GM12878 (cell line): ENCODE measurements around the gene CD248. TPM values are rescaled to one million over a fixed set of nuclear protein-coding genes. Genes with fewer than 3 reads are reported as not detected.

ENCODE experiments used
- CREB1 ChIP-seq: IDR thresholded peaks from 2 replicates; pipeline ENCODE4 v1.6.1; 2012; ENCODE audit warnings: low read depth, mild to moderate bottlenecking, inconsistent platforms
- E4F1 ChIP-seq: fragments of 450-650 bp; IDR thresholded peaks from 2 replicates; pipeline ENCODE4 v1.6.1; 2018; ENCODE audit warnings: borderline replicate concordance, mild to moderate bottlenecking; ENCODE audit not compliant: partially characterized antibody
- EGR1 ChIP-seq, 2 experiments: IDR thresholded peaks; 1 replicate in 1 of 2; 2 replicates in 1 of 2; pipeline ENCODE4 v1.6.1; 2011 to 2012; ENCODE audit warnings: low read depth in 2 of 2, low read length in 2 of 2, borderline replicate concordance in 1 of 2, mild to moderate bottlenecking in 1 of 2, moderate library complexity in 1 of 2
- GATAD2B ChIP-seq: fragments of 450-650 bp; conservative IDR thresholded peaks from 2 replicates; pipeline ENCODE4 v1.6.1; 2017; ENCODE audit warnings: low read depth, mild to moderate bottlenecking, moderate library complexity
- HDAC6 ChIP-seq: fragments of 200-600 bp; sonication (generic); IDR thresholded peaks from one replicate; pipeline ENCODE4 v1.8.0; 2017; ENCODE audit warnings: antibody characterized with exemption; ENCODE audit not compliant: unreplicated experiment
- IKZF2 ChIP-seq, 2 experiments: fragments of 450-650 bp; IDR thresholded peaks; 2 replicates each; pipeline ENCODE4 v1.6.1; 2017; ENCODE audit warnings: mild to moderate bottlenecking in 2 of 2, moderate library complexity in 2 of 2
- IRF3 ChIP-seq: fragments of 450-650 bp; IDR thresholded peaks from 2 replicates; pipeline ENCODE4 v1.6.1; 2014; ENCODE audit warnings: mild to moderate bottlenecking
- IRF4 ChIP-seq: IDR thresholded peaks from 2 replicates; pipeline ENCODE4 v1.6.1; 2011; ENCODE audit warnings: low read depth, low read length
- JUND ChIP-seq: IDR thresholded peaks from 2 replicates; pipeline ENCODE4 v1.6.1; 2012; ENCODE audit warnings: low read depth, mild to moderate bottlenecking, low read length, improper control_type of control experiment, moderate library complexity
- LARP7 ChIP-seq: fragments of 450-650 bp; IDR thresholded peaks from 2 replicates; pipeline ENCODE4 v1.6.1; 2017; ENCODE audit warnings: mild to moderate bottlenecking
- MEF2B ChIP-seq: fragments of 450-650 bp; IDR thresholded peaks from 2 replicates; pipeline ENCODE4 v1.6.1; 2018; ENCODE audit warnings: mild to moderate bottlenecking, moderate library complexity; ENCODE audit not compliant: partially characterized antibody, poor library complexity, severe bottlenecking
- MLLT1 ChIP-seq: fragments of 450-650 bp; IDR thresholded peaks from 2 replicates; pipeline ENCODE4 v1.6.1; 2016; ENCODE audit warnings: mild to moderate bottlenecking
- MTA2 ChIP-seq: fragments of 450-650 bp; IDR thresholded peaks from 2 replicates; pipeline ENCODE4 v1.6.1; 2016; ENCODE audit warnings: low read depth, mild to moderate bottlenecking, moderate library complexity
- MXI1 ChIP-seq: fragments of 150-350 bp; IDR thresholded peaks from 2 replicates; pipeline ENCODE4 v1.6.1; 2011; ENCODE audit warnings: low read depth, mild to moderate bottlenecking, inconsistent platforms, low read length, improper control_type of control experiment
- PAX5 ChIP-seq: IDR thresholded peaks from 2 replicates; pipeline ENCODE4 v1.6.1; 2011; ENCODE audit warnings: low read depth, low read length, borderline replicate concordance
- PKNOX1 ChIP-seq: fragments of 450-650 bp; IDR thresholded peaks from 2 replicates; pipeline ENCODE4 v1.6.1; 2016; ENCODE audit warnings: mild to moderate bottlenecking
- RAD21 ChIP-seq: IDR thresholded peaks from 2 replicates; pipeline ENCODE4 v1.6.1; 2011; ENCODE audit warnings: mild to moderate bottlenecking, low read depth, low read length, moderate library complexity; ENCODE audit not compliant: insufficient read depth
- RAD51 ChIP-seq: fragments of 450-650 bp; IDR thresholded peaks from 2 replicates; pipeline ENCODE4 v1.6.1; 2016; ENCODE audit warnings: moderate library complexity, mild to moderate bottlenecking, inconsistent platforms
- RB1 ChIP-seq: fragments of 450-650 bp; formaldehyde crosslinking; IDR thresholded peaks from 2 replicates; pipeline ENCODE4 v1.6.1; 2017; ENCODE audit warnings: mild to moderate bottlenecking, borderline replicate concordance
- RELA ChIP-seq: fragments of 450-650 bp; IDR thresholded peaks from 2 replicates; pipeline ENCODE4 v1.8.0; 2014; ENCODE audit warnings: borderline replicate concordance; ENCODE audit not compliant: partially characterized antibody
- RUNX3 ChIP-seq: IDR thresholded peaks from 2 replicates; pipeline ENCODE4 v1.6.1; 2012; ENCODE audit warnings: low read length, inconsistent platforms
- STAT1 ChIP-seq: fragments of 450-650 bp; conservative IDR thresholded peaks from 2 replicates; pipeline ENCODE4 v1.6.1; 2014; ENCODE audit warnings: antibody characterized with exemption, mild to moderate bottlenecking
- TCF12 ChIP-seq: IDR thresholded peaks from 2 replicates; pipeline ENCODE4 v1.6.1; 2011; ENCODE audit warnings: low read depth, mild to moderate bottlenecking, low read length
- TCF3 ChIP-seq: IDR thresholded peaks from 2 replicates; pipeline ENCODE4 v1.6.1; 2012; ENCODE audit warnings: low read depth, mild to moderate bottlenecking, low read length, borderline replicate concordance; ENCODE audit not compliant: insufficient read depth
- polyA plus RNA-seq, 11 experiments: library from polyadenylated mRNA; depleted of rRNA in 4 of 11; unstranded in 6 of 11; stranded (reverse) in 5 of 11; fragments of >200 nt; fragmentation: Nextera tagmentation in 4 of 11; fragmentation: Illumina TruSeq in 1 of 11; extraction: Ambion mirVana in 4 of 11; extraction: Trizol in 1 of 11; gene quantifications; 1 replicate in 1 of 11; 2 replicates in 10 of 11; pipeline versions ENCODE4 v1.2.1 to v1.2.3, GENCODE V29; 2011 to 2016; ENCODE audit warnings: inconsistent platforms in 2 of 11, missing spikeins in 2 of 11, low read depth in 1 of 11
- total RNA-seq, 4 experiments: library from RNA; depleted of rRNA in 3 of 4; stranded (reverse); fragments of >200 nt in 3 of 4; fragmentation: Illumina TruSeq in 1 of 4; extraction: Trizol in 1 of 4; gene quantifications; 2 replicates each; pipeline versions ENCODE4 v1.2.1 to v1.2.3, GENCODE V29; 2013 to 2021

CD248 gene
- total and polyA plus RNA-seq, 10 of the 15 experiments (the other 5 are each of a cell fraction or from before 2014, with no cell fraction given): 0.10 to 0.21 (median 0.20) TPM; not detected in 7

- TF ChIP-seq PKNOX1 (peak; percentile 26; the same call in 1 of the 2 replicates), MTA2 (peak; percentile 68; the same call in 1 of the 2 replicates), JUND (peak; percentile 50; the same call in 1 of the 2 replicates), IKZF2 (IDR thresholded peaks at IDR 0.05) (peak; percentile 73 to 81; a peak in 3 of 4 replicates), RAD21 (peak; percentile 46), RB1 (0 out of 2 replicates have a peak, but pooled peaks have one; percentile 11), HDAC6 (no peak), IRF4 (peak; percentile 85), TCF3 (0 out of 2 replicates have a peak, but pooled peaks have one; percentile 2), MXI1 (peak; percentile 81), PAX5 (peak; percentile 62; the same call in 1 of the 2 replicates), STAT1 (peak; percentile 52; the same call in 1 of the 2 replicates), RAD51 (peak; percentile 54; the same call in 1 of the 2 replicates), EGR1 (IDR thresholded peaks at IDR 0.05; ENCODE audit: borderline replicate concordance in 1 of 2, low read depth in 2 of 2, low read length in 2 of 2) (peak in 1 of 2 experiments; percentile 81; a peak in 2 of 3 replicates), RELA (peak; percentile 16), CREB1 (peak; percentile 15; the same call in 1 of the 2 replicates), TCF12 (peak; percentile 65; the same call in 1 of the 2 replicates), MEF2B (peak; percentile 80), IRF3 (0 out of 2 replicates have a peak, but pooled peaks have one; percentile 4), MLLT1 (peak; percentile 88), RUNX3 (peak; percentile 96), E4F1 (no peak), LARP7 (peak; percentile 18; the same call in 1 of the 2 replicates), GATAD2B (peak; percentile 95)
Measured at GRCh38 chr11:66336234-66337102, 19.6 kb upstream of the CD248 start, which contains the start of gene RIN1 (continued).
